ENCODE measurements around the gene SORL1.

Gene SORL1

GRCh38 chr11:121508449-121508848, 56.3 kb downstream of the SORL1 start:
- DNase-seq (ENCODE audit: low read depth, low spot score) = no peak

GRCh38 chr11:121510438-121510837, 58.3 kb downstream of the SORL1 start:
- no peak for DNase-seq (ENCODE audit: low read depth, low spot score)

- no peak for DNase-seq (ENCODE audit: low read depth, low spot score)
Observed at GRCh38 chr11:121512468-121513465, 60.7 kb downstream of the SORL1 start.

- no peak for DNase-seq (ENCODE audit: low read depth, low spot score)
Observed at GRCh38 chr11:121513807-121514206, 61.7 kb downstream of the SORL1 start.

- DNase-seq (ENCODE audit: low read depth, low spot score) = no peak
Observed at GRCh38 chr11:121514432-121515334, 62.6 kb downstream of the SORL1 start.

GRCh38 chr11:121515335-121515671, 63.2 kb downstream of the SORL1 start:
- no peak for DNase-seq (ENCODE audit: low read depth, low spot score)

GRCh38 chr11:121517996-121518395, 65.9 kb downstream of the SORL1 start:
- DNase-seq (ENCODE audit: low read depth, low spot score) = no peak

- DNase-seq (ENCODE audit: low read depth, low spot score) = no peak
Observed at GRCh38 chr11:121520243-121521144, 68.4 kb downstream of the SORL1 start.

GRCh38 chr11:121521145-121522042, 69.3 kb downstream of the SORL1 start:
- DNase-seq (ENCODE audit: low read depth, low spot score) = no peak

GRCh38 chr11:121522043-121522941, 70.2 kb downstream of the SORL1 start:
- DNase-seq (ENCODE audit: low read depth, low spot score) = no peak

GRCh38 chr11:121523581-121524232, 71.6 kb downstream of the SORL1 start:
- no peak for DNase-seq (ENCODE audit: low read depth, low spot score)

- DNase-seq (ENCODE audit: low read depth, low spot score) = no peak
Observed at GRCh38 chr11:121524233-121524631, 72.1 kb downstream of the SORL1 start.

- DNase-seq (ENCODE audit: low read depth, low spot score) = no peak
Observed at GRCh38 chr11:121525376-121525775, 73.3 kb downstream of the SORL1 start.

- DNase-seq (ENCODE audit: low read depth, low spot score) = no peak
Observed at GRCh38 chr11:121530257-121530656, 78.1 kb downstream of the SORL1 start.

- DNase-seq (ENCODE audit: low read depth, low spot score) = no peak
Observed at GRCh38 chr11:121533601-121534000, 81.5 kb downstream of the SORL1 start.

GRCh38 chr11:121534131-121535093, 82.3 kb downstream of the SORL1 start:
- no peak for DNase-seq (ENCODE audit: low read depth, low spot score)

- no peak for DNase-seq (ENCODE audit: low read depth, low spot score)
Observed at GRCh38 chr11:121535129-121535796, 83.1 kb downstream of the SORL1 start.
